ENCODE results near the gene MTX2. TPM values are rescaled to one million over a fixed set of nuclear protein-coding genes. Genes with fewer than 3 reads are reported as not detected.

Gene MTX2
- total RNA-seq, 5 donors from 2014 or later (not counting 1 experiment from before 2014, with no cell fraction given), result 6.6 to 9.9 (median 9.4) TPM

- Histone ChIP-seq H3K4me1 (ENCODE audit: control insufficient read depth in 1 of 2, extremely low read depth in 1 of 2, insufficient read depth in 2 of 2, low read length in 2 of 2) (peaks cover 0 to 10% of the 10 kb centered on the region in 2 experiments), H3K4me3 (ENCODE audit: control insufficient read depth in 1 of 2, extremely low read depth in 1 of 2, low read length in 1 of 2) (no peak overlapping the region), H3K27ac (ENCODE audit: low read length) (no peak overlapping the region), H3K36me3 (ENCODE audit: control insufficient read depth in 2 of 2, extremely low read depth in 1 of 2, insufficient read depth in 1 of 2, low read length in 1 of 2) (no peaks in the 10 kb centered on the region), H3K9me3 (no peaks in the 10 kb centered on the region), H3K27me3 (replicated peaks in 1 of 2; ENCODE audit: control insufficient read depth in 2 of 2, extremely low read depth in 1 of 2, insufficient read depth in 2 of 2, low read length in 1 of 2) (no peaks in the 10 kb centered on the region)
- WGBS (ENCODE audit: insufficient coverage), result no CpG with 5 or more reads among the region's 1 CpG
- ChIA-PET POLR2A (no interaction called here), CTCF (no interaction called here)
- ATAC-seq (replicated peaks in 1 of 4) (no peak), DNase-seq (no peak)
- peak overlapping the region in 1 of 3 donors; percentile 12 for H3K4me3 Mint-ChIP-seq
- H3K36me3 Mint-ChIP-seq, result peaks cover 22% of the 10 kb centered on the region
- no peaks in the 10 kb centered on the region for H3K27me3 Mint-ChIP-seq
- no peak overlapping the region for H3K27ac Mint-ChIP-seq
- peaks cover 59 to 85% (median 64%) of the 10 kb centered on the region in 3 donors for H3K4me1 Mint-ChIP-seq
- H3K9me3 Mint-ChIP-seq, result no peaks in the 10 kb centered on the region
These were observed 14.2 kb downstream of the MTX2 start for GRCh38 chr2:176283291-176284068.

GRCh38 chr2:176284461-176285049, 15.3 kb downstream of the MTX2 start:
- no peak overlapping the region for H3K4me3 ChIP-seq (ENCODE audit: control insufficient read depth in 1 of 2, extremely low read depth in 1 of 2, low read length in 1 of 2)
- peaks cover 0 to 10% of the 10 kb centered on the region in 2 experiments for H3K4me1 ChIP-seq (ENCODE audit: control insufficient read depth in 1 of 2, extremely low read depth in 1 of 2, insufficient read depth in 2 of 2, low read length in 2 of 2)
- no peak for ATAC-seq (replicated peaks in 1 of 4)
- POLR2A ChIA-PET, result no interaction called here
- DNase-seq, result no peak
- no CpG with 5 or more reads among the region's 1 CpG for WGBS (ENCODE audit: insufficient coverage)
- Mint-ChIP-seq H3K27me3 (no peaks in the 10 kb centered on the region), H3K9me3 (no peaks in the 10 kb centered on the region), H3K27ac (no peak overlapping the region), H3K4me3 (no peak overlapping the region), H3K36me3 (peaks cover 23% of the 10 kb centered on the region), H3K4me1 (peaks cover 57 to 82% (median 64%) of the 10 kb centered on the region in 3 donors)
- H3K36me3 ChIP-seq (ENCODE audit: control insufficient read depth in 2 of 2, extremely low read depth in 1 of 2, insufficient read depth in 1 of 2, low read length in 1 of 2), result no peaks in the 10 kb centered on the region
- no peak overlapping the region for H3K27ac ChIP-seq (ENCODE audit: low read length)
- H3K27me3 ChIP-seq (replicated peaks in 1 of 2; ENCODE audit: control insufficient read depth in 2 of 2, extremely low read depth in 1 of 2, insufficient read depth in 2 of 2, low read length in 1 of 2), result no peaks in the 10 kb centered on the region
- CTCF ChIA-PET, result interaction anchor here (0.6 to 0.8 kb wide), 4 partner anchors 9 to 962 kb away, joined by 3 to 8 read pairs (median 5); no protein-coding TSS in a partner anchor
- no peaks in the 10 kb centered on the region for H3K9me3 ChIP-seq

- ChIA-PET CTCF (interaction anchor here (0.6 to 0.8 kb wide), 4 partner anchors 10 to 962 kb away, joined by 3 to 8 read pairs (median 5); no protein-coding TSS in a partner anchor), POLR2A (no interaction called here)
- Histone ChIP-seq H3K36me3 (ENCODE audit: control insufficient read depth in 2 of 2, extremely low read depth in 1 of 2, insufficient read depth in 1 of 2, low read length in 1 of 2) (no peaks in the 10 kb centered on the region), H3K4me3 (ENCODE audit: control insufficient read depth in 1 of 2, extremely low read depth in 1 of 2, low read length in 1 of 2) (no peak overlapping the region), H3K9me3 (no peaks in the 10 kb centered on the region), H3K27me3 (replicated peaks in 1 of 2; ENCODE audit: control insufficient read depth in 2 of 2, extremely low read depth in 1 of 2, insufficient read depth in 2 of 2, low read length in 1 of 2) (no peaks in the 10 kb centered on the region), H3K4me1 (ENCODE audit: control insufficient read depth in 1 of 2, extremely low read depth in 1 of 2, insufficient read depth in 2 of 2, low read length in 2 of 2) (peaks cover 0 to 10% of the 10 kb centered on the region in 2 experiments), H3K27ac (ENCODE audit: low read length) (no peak overlapping the region)
- DNase-seq (no peak), ATAC-seq (replicated peaks in 1 of 4) (no peak)
- H3K27me3 Mint-ChIP-seq, result no peaks in the 10 kb centered on the region
- peaks cover 23% of the 10 kb centered on the region for H3K36me3 Mint-ChIP-seq
- H3K27ac Mint-ChIP-seq, result no peak overlapping the region
- H3K4me1 Mint-ChIP-seq, result peaks cover 57 to 82% (median 66%) of the 10 kb centered on the region in 3 donors
- H3K9me3 Mint-ChIP-seq, result no peaks in the 10 kb centered on the region
- no peak overlapping the region for H3K4me3 Mint-ChIP-seq
These were observed 16.1 kb downstream of the MTX2 start for GRCh38 chr2:176285321-176285720.

- Mint-ChIP-seq H3K27me3 (no peaks in the 10 kb centered on the region), H3K4me1 (peaks cover 44 to 52% (median 45%) of the 10 kb centered on the region in 3 donors), H3K27ac (no peak overlapping the region), H3K4me3 (peak overlapping the region in 1 of 3 donors; percentile 20), H3K9me3 (no peaks in the 10 kb centered on the region), H3K36me3 (peaks cover 17% of the 10 kb centered on the region)
- ATAC-seq (replicated peaks in 1 of 4), result no peak
- WGBS (ENCODE audit: insufficient coverage), result 100% methylated on average over 2 of the region's 4 CpGs
- Histone ChIP-seq H3K4me1 (ENCODE audit: control insufficient read depth in 1 of 2, extremely low read depth in 1 of 2, insufficient read depth in 2 of 2, low read length in 2 of 2) (peaks cover 0 to 10% of the 10 kb centered on the region in 2 experiments), H3K27ac (ENCODE audit: low read length) (no peak overlapping the region), H3K36me3 (ENCODE audit: control insufficient read depth in 2 of 2, extremely low read depth in 1 of 2, insufficient read depth in 1 of 2, low read length in 1 of 2) (no peaks in the 10 kb centered on the region), H3K4me3 (ENCODE audit: control insufficient read depth in 1 of 2, extremely low read depth in 1 of 2, low read length in 1 of 2) (no peak overlapping the region), H3K9me3 (no peaks in the 10 kb centered on the region), H3K27me3 (replicated peaks in 1 of 2; ENCODE audit: control insufficient read depth in 2 of 2, extremely low read depth in 1 of 2, insufficient read depth in 2 of 2, low read length in 1 of 2) (no peaks in the 10 kb centered on the region)
- no peak for DNase-seq
- ChIA-PET POLR2A (no interaction called here), CTCF (interaction anchor here in 1 of 2 donors (0.6 kb wide), 1 partner anchor 22 kb away, joined by 4 read pairs; no protein-coding TSS in a partner anchor)
These were observed 22.1 kb downstream of the MTX2 start for GRCh38 chr2:176291335-176291734.

- H3K4me3 ChIP-seq (ENCODE audit: control insufficient read depth in 1 of 2, extremely low read depth in 1 of 2, low read length in 1 of 2), result no peak overlapping the region
- H3K9me3 ChIP-seq, result no peaks in the 10 kb centered on the region
- Mint-ChIP-seq H3K4me1 (peaks cover 42 to 48% (median 42%) of the 10 kb centered on the region in 3 donors), H3K36me3 (peaks cover 16% of the 10 kb centered on the region), H3K9me3 (no peaks in the 10 kb centered on the region), H3K27me3 (no peaks in the 10 kb centered on the region), H3K4me3 (peak overlapping the region in 1 of 3 donors; percentile 20), H3K27ac (no peak overlapping the region)
- no peaks in the 10 kb centered on the region for H3K27me3 ChIP-seq (replicated peaks in 1 of 2; ENCODE audit: control insufficient read depth in 2 of 2, extremely low read depth in 1 of 2, insufficient read depth in 2 of 2, low read length in 1 of 2)
- POLR2A ChIA-PET, result no interaction called here
- H3K27ac ChIP-seq (ENCODE audit: low read length), result no peak overlapping the region
- CTCF ChIA-PET, result interaction anchor here in 1 of 2 donors (0.6 kb wide), 1 partner anchor 21 kb away, joined by 4 read pairs; no protein-coding TSS in a partner anchor
- no peaks in the 10 kb centered on the region for H3K36me3 ChIP-seq (ENCODE audit: control insufficient read depth in 2 of 2, extremely low read depth in 1 of 2, insufficient read depth in 1 of 2, low read length in 1 of 2)
- no peak for DNase-seq
- H3K4me1 ChIP-seq (ENCODE audit: control insufficient read depth in 1 of 2, extremely low read depth in 1 of 2, insufficient read depth in 2 of 2, low read length in 2 of 2), result peaks cover 0 to 10% of the 10 kb centered on the region in 2 experiments
- ATAC-seq (replicated peaks in 1 of 4), result peak in 2 of 4 experiments; percentile 16 to 31
These were observed 22.6 kb downstream of the MTX2 start for GRCh38 chr2:176291809-176292283.

GRCh38 chr2:176292608-176293007, 23.4 kb downstream of the MTX2 start:
- ATAC-seq (replicated peaks in 1 of 4), result no peak
- POLR2A ChIA-PET, result no interaction called here
- peaks cover 15% of the 10 kb centered on the region for H3K36me3 Mint-ChIP-seq
- Histone ChIP-seq H3K4me3 (ENCODE audit: control insufficient read depth in 1 of 2, extremely low read depth in 1 of 2, low read length in 1 of 2) (no peak overlapping the region), H3K4me1 (ENCODE audit: control insufficient read depth in 1 of 2, extremely low read depth in 1 of 2, insufficient read depth in 2 of 2, low read length in 2 of 2) (peaks cover 0 to 10% of the 10 kb centered on the region in 2 experiments), H3K36me3 (ENCODE audit: control insufficient read depth in 2 of 2, extremely low read depth in 1 of 2, insufficient read depth in 1 of 2, low read length in 1 of 2) (no peaks in the 10 kb centered on the region), H3K27me3 (replicated peaks in 1 of 2; ENCODE audit: control insufficient read depth in 2 of 2, extremely low read depth in 1 of 2, insufficient read depth in 2 of 2, low read length in 1 of 2) (no peaks in the 10 kb centered on the region), H3K27ac (ENCODE audit: low read length) (no peak overlapping the region), H3K9me3 (no peaks in the 10 kb centered on the region)
- H3K4me1 Mint-ChIP-seq, result peaks cover 41 to 45% (median 41%) of the 10 kb centered on the region in 3 donors
- DNase-seq, result no peak
- no peak overlapping the region for H3K4me3 Mint-ChIP-seq
- CTCF ChIA-PET, result no interaction called here
- H3K9me3 Mint-ChIP-seq, result no peaks in the 10 kb centered on the region
- no peak overlapping the region for H3K27ac Mint-ChIP-seq
- no CpG with 5 or more reads among the region's 2 CpGs for WGBS (ENCODE audit: insufficient coverage)
- H3K27me3 Mint-ChIP-seq, result no peaks in the 10 kb centered on the region

All from T-cell (primary cell).